Measurements from ENCODE around the gene GTF2A1L.

- no peak for TF ChIP-seq CTCF (IDR thresholded peaks at IDR 0.05)
- no peak for TF ChIP-seq EZH2 (IDR thresholded peaks at IDR 0.05)
- no peak for TF ChIP-seq EZH2phosphoT487 (IDR thresholded peaks at IDR 0.05)
Measured at GRCh38 chr2:48578313-48578712, 39.3 kb upstream of the GTF2A1L start.
